ENCODE results near the gene AFG1L.

GRCh38 chr6:108312605-108313004, 17.8 kb downstream of the AFG1L start:
- no peak for TF ChIP-seq CTCF (conservative IDR thresholded peaks at IDR 0.05 in 1 of 2, IDR thresholded peaks at IDR 0.05 in 1 of 2; ENCODE audit: low read depth in 1 of 2, low read length in 2 of 2)
- no peak for TF ChIP-seq EZH2 (IDR thresholded peaks at IDR 0.05; ENCODE audit: low read length, missing control alignments)
